A673 (cell line): ENCODE data around the gene U2SURP. TPM values are rescaled to one million over a fixed set of nuclear protein-coding genes. Genes with fewer than 3 reads are reported as not detected.
"Not testable (repeated sequence)": the region's sequence is repeated elsewhere in the genome, so short reads cannot be mapped to it uniquely, and the experiment has no call there.

ENCODE experiments used
- BruUV-seq: library from RNA; stranded (reverse); fragments of 400-500 nt; replicated peaks from 2 replicates; lab custom pipeline; 2021; lab: Mats Ljungman, UMichigan
- CTCF ChIA-PET: fragments of 300-600 bp; sonication (Branson Sonifier 250); formaldehyde crosslinking; loops from one replicate; lab custom pipeline; 2022; ENCODE audit warnings: antibody characterized with exemption; lab: Charles Lee
- POLR2A ChIA-PET: fragments of 300-600 bp; sonication (Branson Sonifier 250); formaldehyde crosslinking; loops from one replicate; lab custom pipeline; 2022; ENCODE audit warnings: antibody characterized with exemption; ENCODE audit not compliant: low non-redundant PET; lab: Charles Lee
- DNase-seq: peaks from one replicate; pipeline ENCODE4 v3.0.0-alpha.2; 2015; ENCODE audit warnings: low spot score
- H3K27ac ChIP-seq: fragments of 200-600 bp; sonication (generic); 2 replicates; pipeline ENCODE4 v1.5.1; 2016; ENCODE audit warnings: mixed run types, low read depth, mild to moderate bottlenecking, mixed read lengths, antibody characterized with exemption, low read length; ENCODE audit not compliant: poor library complexity, severe bottlenecking
- H3K27me3 ChIP-seq: fragments of 200-600 bp; sonication (generic); replicated peaks from 2 replicates; pipeline ENCODE4 v1.6.1; 2017; ENCODE audit warnings: mixed run types, low read depth, mild to moderate bottlenecking, mixed read lengths, antibody characterized with exemption, low read length; ENCODE audit not compliant: insufficient read depth, poor library complexity
- H3K36me3 ChIP-seq: fragments of 200-600 bp; sonication (generic); 2 replicates; pipeline ENCODE4 v1.6.1; 2016; ENCODE audit warnings: mixed run types, mild to moderate bottlenecking, mixed read lengths, antibody characterized with exemption, low read length; ENCODE audit not compliant: insufficient read depth, poor library complexity, severe bottlenecking
- H3K4me1 ChIP-seq: fragments of 200-600 bp; sonication (generic); 2 replicates; pipeline ENCODE4 v1.6.1; 2017; ENCODE audit warnings: mixed run types, mild to moderate bottlenecking, mixed read lengths, antibody characterized with exemption, low read length; ENCODE audit not compliant: insufficient read depth, poor library complexity, severe bottlenecking
- H3K4me3 ChIP-seq: fragments of 200-600 bp; sonication (generic); 2 replicates; pipeline ENCODE4 v1.5.1; 2016; ENCODE audit warnings: low read depth, mixed run types, mild to moderate bottlenecking, mixed read lengths, low read length; ENCODE audit not compliant: poor library complexity, severe bottlenecking
- H3K9me3 ChIP-seq: fragments of 200-600 bp; sonication (generic); 2 replicates; pipeline ENCODE4 v1.6.1; 2016; ENCODE audit warnings: mixed run types, low read depth, mild to moderate bottlenecking, mixed read lengths, antibody characterized with exemption, low read length; ENCODE audit not compliant: poor library complexity, severe bottlenecking
- EZH2 ChIP-seq: fragments of 200-600 bp; sonication (generic); IDR thresholded peaks from 2 replicates; pipeline ENCODE4 v1.6.1; 2017; ENCODE audit warnings: borderline replicate concordance, low read depth, mild to moderate bottlenecking, mixed read lengths, antibody characterized with exemption, low read length; ENCODE audit not compliant: poor library complexity, severe bottlenecking
- intact Hi-C: fragments of 100-400 bp; cut with micrococcal nuclease; formaldehyde crosslinking; loops from one replicate; pipeline ENCODE4 v1.10.0; 2022; ENCODE audit not compliant: unreplicated experiment
- total RNA-seq: library from RNA; stranded (reverse); gene quantifications from 2 replicates; pipeline ENCODE4 v1.2.3, GENCODE V29; 2021
- TF ChIP-seq, protein P1 (sequence below): fragments of 300-800, 200-600 bp; sonication (generic); conservative IDR thresholded peaks from 2 replicates; pipeline ENCODE4 v1.5.1; 2017; ENCODE audit warnings: low read depth, mild to moderate bottlenecking, antibody characterized with exemption, low read length, moderate library complexity, mixed read lengths

The U2SURP gene
- total RNA-seq, 1 experiment from 2014 or later, result 165 TPM

DNA sequence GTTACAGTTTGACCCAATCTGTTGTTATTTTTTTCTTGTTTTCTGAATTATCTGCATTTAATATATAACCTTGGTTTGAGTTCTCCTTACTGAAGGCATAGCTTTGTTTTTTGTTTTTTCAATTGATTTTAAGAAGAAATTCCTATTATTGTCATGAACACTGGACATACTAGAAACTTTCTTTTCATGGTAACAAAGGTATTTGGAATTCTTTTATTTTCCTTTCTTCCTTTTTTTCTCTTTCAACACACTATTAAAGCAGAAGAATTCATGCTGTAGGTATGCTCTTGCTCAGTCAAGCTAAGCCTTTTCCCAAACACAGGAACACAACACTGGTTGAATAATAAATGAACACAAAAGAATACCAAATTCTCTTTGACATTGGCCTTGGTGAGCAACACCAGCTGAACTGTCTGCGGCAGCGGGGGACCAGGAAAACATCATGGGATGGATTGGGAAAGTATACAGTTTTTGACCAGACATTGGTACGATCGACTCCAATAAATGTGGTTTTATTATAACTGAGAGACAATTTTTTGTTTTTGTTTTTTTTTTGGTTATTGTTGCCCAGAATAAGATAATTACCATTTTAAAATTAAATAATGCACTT is 23.1 kb downstream of the U2SURP start:
- ChIA-PET CTCF (no interaction called here), POLR2A (interaction anchor here (0.6 kb wide), 1 partner anchor 437 kb away, joined by 3 read pairs; no protein-coding TSS in a partner anchor)
- DNase-seq, result no peak
- no peaks in the 10 kb centered on the region for H3K4me1 ChIP-seq
- no TSS peak for BruUV-seq
- no peaks in the 10 kb centered on the region for H3K9me3 ChIP-seq
- H3K4me3 ChIP-seq, result no peak overlapping the region
- intact Hi-C loops, result no loop called here
- H3K27ac ChIP-seq, result no peak overlapping the region
- peaks cover 97% of the 10 kb centered on the region for H3K36me3 ChIP-seq
- H3K27me3 ChIP-seq, result no peaks in the 10 kb centered on the region
- no peak for TF ChIP-seq EZH2
- TF ChIP-seq, protein P1, sequence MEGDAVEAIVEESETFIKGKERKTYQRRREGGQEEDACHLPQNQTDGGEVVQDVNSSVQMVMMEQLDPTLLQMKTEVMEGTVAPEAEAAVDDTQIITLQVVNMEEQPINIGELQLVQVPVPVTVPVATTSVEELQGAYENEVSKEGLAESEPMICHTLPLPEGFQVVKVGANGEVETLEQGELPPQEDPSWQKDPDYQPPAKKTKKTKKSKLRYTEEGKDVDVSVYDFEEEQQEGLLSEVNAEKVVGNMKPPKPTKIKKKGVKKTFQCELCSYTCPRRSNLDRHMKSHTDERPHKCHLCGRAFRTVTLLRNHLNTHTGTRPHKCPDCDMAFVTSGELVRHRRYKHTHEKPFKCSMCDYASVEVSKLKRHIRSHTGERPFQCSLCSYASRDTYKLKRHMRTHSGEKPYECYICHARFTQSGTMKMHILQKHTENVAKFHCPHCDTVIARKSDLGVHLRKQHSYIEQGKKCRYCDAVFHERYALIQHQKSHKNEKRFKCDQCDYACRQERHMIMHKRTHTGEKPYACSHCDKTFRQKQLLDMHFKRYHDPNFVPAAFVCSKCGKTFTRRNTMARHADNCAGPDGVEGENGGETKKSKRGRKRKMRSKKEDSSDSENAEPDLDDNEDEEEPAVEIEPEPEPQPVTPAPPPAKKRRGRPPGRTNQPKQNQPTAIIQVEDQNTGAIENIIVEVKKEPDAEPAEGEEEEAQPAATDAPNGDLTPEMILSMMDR, result no peak

GRCh38 chr3:143031327-143031726 is 30.0 kb downstream of the U2SURP start:
- peaks cover 85% of the 10 kb centered on the region for H3K36me3 ChIP-seq
- H3K27ac ChIP-seq, result no peak overlapping the region
- no peaks in the 10 kb centered on the region for H3K4me1 ChIP-seq
- CTCF ChIA-PET, result no interaction called here
- no peak overlapping the region for H3K4me3 ChIP-seq
- H3K9me3 ChIP-seq, result no peaks in the 10 kb centered on the region
- TF ChIP-seq EZH2, result no peak
- TF ChIP-seq, protein P1, result no peak
- POLR2A ChIA-PET, result no interaction called here
- no peak for DNase-seq
- H3K27me3 ChIP-seq, result no peaks in the 10 kb centered on the region
- no TSS peak for BruUV-seq
- intact Hi-C loops, result no loop called here

GRCh38 chr3:143031796-143032387 is 30.5 kb downstream of the U2SURP start:
- H3K9me3 ChIP-seq, intact Hi-C loops, POLR2A ChIA-PET, H3K27me3 ChIP-seq, CTCF ChIA-PET, H3K4me3 ChIP-seq, H3K4me1 ChIP-seq, BruUV-seq, DNase-seq, H3K27ac ChIP-seq: not testable (repeated sequence)
- H3K36me3 ChIP-seq, result peaks cover 85% of the 10 kb centered on the region
